PFSK-1 (cell line): Measurements from ENCODE around the gene SORD.

ENCODE experiments used
- FOXP2 ChIP-seq: optimal IDR thresholded peaks from 2 replicates; pipeline ENCODE3; 2011; ENCODE audit warnings: borderline replicate concordance, control low read depth, inconsistent platforms; ENCODE audit not compliant: insufficient read depth; ENCODE audit errors: extremely low read length, extremely low read depth
- POLR2AphosphoS5 ChIP-seq: IDR thresholded peaks from 2 replicates; pipeline ENCODE4 v1.6.1; 2012; ENCODE audit warnings: low read depth, mild to moderate bottlenecking, control low read depth, low read length, moderate library complexity
- REST ChIP-seq, 2 experiments: IDR thresholded peaks; 2 replicates each; pipeline versions ENCODE4 v1.6.1 to v1.8.0; 2011 to 2012; ENCODE audit warnings: low read depth in 2 of 2, low read length in 2 of 2, control low read depth in 1 of 2, inconsistent platforms in 1 of 2, mild to moderate bottlenecking in 1 of 2, moderate library complexity in 1 of 2; ENCODE audit not compliant: insufficient read depth in 1 of 2
- SIN3A ChIP-seq: IDR thresholded peaks from 2 replicates; pipeline ENCODE4 v1.6.1; 2012; ENCODE audit warnings: mild to moderate bottlenecking, low read length, moderate library complexity, borderline replicate concordance; ENCODE audit not compliant: insufficient read depth
- TAF1 ChIP-seq: IDR thresholded peaks from 2 replicates; pipeline ENCODE4 v1.6.1; 2012; ENCODE audit warnings: low read length, control low read depth, borderline replicate concordance; ENCODE audit not compliant: insufficient read depth

The SORD gene

GRCh38 chr15:45106002-45106790 lies 83.2 kb downstream of the SORD start:
- TF ChIP-seq REST (IDR thresholded peaks at IDR 0.05; ENCODE audit: insufficient read depth in 1 of 2, low read depth in 2 of 2, low read length in 2 of 2), result no peak
- no peak for TF ChIP-seq TAF1
- TF ChIP-seq FOXP2, result no peak
- TF ChIP-seq POLR2AphosphoS5, result no peak
- TF ChIP-seq SIN3A, result no peak

- TF ChIP-seq POLR2AphosphoS5 (no peak), TAF1 (no peak), REST (IDR thresholded peaks at IDR 0.05; ENCODE audit: insufficient read depth in 1 of 2, low read depth in 2 of 2, low read length in 2 of 2) (no peak), FOXP2 (no peak), SIN3A (no peak)
Measured at GRCh38 chr15:45107941-45108630, 85.1 kb downstream of the SORD start.

- TF ChIP-seq REST (IDR thresholded peaks at IDR 0.05; ENCODE audit: insufficient read depth in 1 of 2, low read depth in 2 of 2, low read length in 2 of 2), result no peak
- TF ChIP-seq SIN3A, result no peak
- TF ChIP-seq FOXP2, result no peak
- TF ChIP-seq TAF1, result no peak
Measured at GRCh38 chr15:45110256-45110820, 87.3 kb downstream of the SORD start.

GRCh38 chr15:45111390-45112142 lies 88.6 kb downstream of the SORD start:
- TF ChIP-seq FOXP2 (no peak), POLR2AphosphoS5 (no peak), SIN3A (no peak), REST (IDR thresholded peaks at IDR 0.05; ENCODE audit: insufficient read depth in 1 of 2, low read depth in 2 of 2, low read length in 2 of 2) (no peak), TAF1 (no peak)
